K562 (cell line): ENCODE data around the gene POLA1. TPM values are rescaled to one million over a fixed set of nuclear protein-coding genes. Genes with fewer than 3 reads are reported as not detected.
A peak's percentile ranks its signal among the peaks of the same experiment; 100 is the strongest.

Experiments used
- ATAC-seq: fragments of 200-7000 bp; cut with Tn5 transposase; 3 replicates; pipeline ENCODE4 v1.9.1; 2020; ENCODE audit warnings: moderate library complexity
- BruUV-seq: library from RNA; stranded (reverse); fragments of 400-500 nt; replicated peaks from 2 replicates; lab custom pipeline; 2021; lab: Mats Ljungman, UMichigan
- CTCF ChIA-PET: fragments of 300-600 bp; formaldehyde crosslinking; extraction: SDS; loops from one replicate; lab custom pipeline; 2021; ENCODE audit warnings: low intra/inter-chr PET ratio; lab: Yijun Ruan, JAX
- POLR2A ChIA-PET: fragments of 300-600, 350-650 bp; sonication (Branson Sonifier 250); formaldehyde crosslinking; extraction: SDS; loops from one replicate; lab custom pipeline; 2021; ENCODE audit warnings: antibody characterized with exemption, inconsistent platforms; lab: Yijun Ruan, JAX
- DNase-seq, 4 experiments: peaks; one replicate each; pipeline versions ENCODE4 v3.0.0 to v3.0.0-alpha.2; 2011 to 2018; ENCODE audit warnings: low spot score in 3 of 4, mixed read lengths in 3 of 4; ENCODE audit errors: extremely low read depth in 1 of 4
- FAIRE-seq: peaks from 2 replicates; lab custom pipeline; 2011; peaks lifted over from hg19 to GRCh38; lab: Jason Lieb, UNC
- H2AFZ ChIP-seq: 2 replicates; pipeline ENCODE4 v1.6.0; 2011; ENCODE audit warnings: low read depth, low read length, control low read depth, inconsistent platforms
- H3K27ac ChIP-seq: fragments of 200-600 bp; 3 replicates; pipeline ENCODE4 v1.8.0; 2011; ENCODE audit warnings: low read depth, mild to moderate bottlenecking, control low read depth, inconsistent platforms, low read length, moderate library complexity, mixed read lengths; ENCODE audit errors: extremely low read depth
- H3K27me3 ChIP-seq, 2 experiments: fragments of 300-600 bp in 1 of 2; 2 replicates in 1 of 2; 3 replicates in 1 of 2; pipeline versions ENCODE4 v1.6.0 to v1.8.0; 2011; ENCODE audit warnings: inconsistent platforms in 2 of 2, low read length in 2 of 2, mild to moderate bottlenecking in 1 of 2, mixed read lengths in 1 of 2, moderate library complexity in 1 of 2; ENCODE audit not compliant: control insufficient read depth in 2 of 2, insufficient read depth in 2 of 2
- H3K36me3 ChIP-seq: fragments of 300-600 bp; 3 replicates; pipeline ENCODE4 v1.8.0; 2011; ENCODE audit warnings: mild to moderate bottlenecking, low read length, inconsistent platforms; ENCODE audit not compliant: control insufficient read depth, insufficient read depth
- H3K4me1 ChIP-seq, 2 experiments: fragments of 200-600 bp in 1 of 2; replicated peaks in 1 of 2; 2 replicates in 1 of 2; 3 replicates in 1 of 2; pipeline versions ENCODE4 v1.5.1 to v1.8.0; 2011; ENCODE audit warnings: inconsistent platforms in 2 of 2, low read length in 2 of 2, mild to moderate bottlenecking in 1 of 2, mixed read lengths in 1 of 2, moderate library complexity in 1 of 2; ENCODE audit not compliant: control insufficient read depth in 2 of 2, insufficient read depth in 2 of 2
- H3K4me2 ChIP-seq: 2 replicates; pipeline ENCODE4 v1.6.1; 2011; ENCODE audit warnings: low read length, control low read depth, inconsistent platforms, mixed read lengths; ENCODE audit not compliant: insufficient read depth
- H3K4me3 ChIP-seq: fragments of 200-600 bp; sonication (generic), shearing (Covaris generic); 2 replicates; pipeline ENCODE4 v1.5.1; 2016; ENCODE audit warnings: control low read depth, inconsistent platforms
- H3K79me2 ChIP-seq: fragments of 200-600 bp; 3 replicates; pipeline ENCODE4 v1.8.0; 2011; ENCODE audit warnings: low read length, inconsistent platforms; ENCODE audit not compliant: control insufficient read depth, insufficient read depth
- H3K9ac ChIP-seq, 2 experiments: 2 replicates each; pipeline versions ENCODE4 v1.6.0 to v1.6.1; 2011; ENCODE audit warnings: low read depth in 2 of 2, low read length in 2 of 2, control low read depth in 1 of 2, inconsistent platforms in 1 of 2, mild to moderate bottlenecking in 1 of 2, mixed read lengths in 1 of 2; ENCODE audit not compliant: insufficient read depth in 1 of 2
- H3K9me1 ChIP-seq: one replicate; pipeline ENCODE4 v1.6.0; 2011; ENCODE audit warnings: inconsistent platforms, mild to moderate bottlenecking, low read length, moderate library complexity; ENCODE audit not compliant: control insufficient read depth, insufficient read depth
- H3K9me3 ChIP-seq: replicated peaks from 2 replicates; pipeline ENCODE4 v1.5.1; 2011; ENCODE audit warnings: low read depth, low read length, inconsistent platforms; ENCODE audit not compliant: control insufficient read depth, insufficient read depth
- H4K20me1 ChIP-seq: replicated peaks from 2 replicates; pipeline ENCODE4 v1.6.1; 2011; ENCODE audit warnings: low read length, inconsistent platforms, mixed read lengths; ENCODE audit not compliant: control insufficient read depth, insufficient read depth
- SIN3A ChIP-seq, 2 experiments: fragments of 150-350 bp in 1 of 2; IDR thresholded peaks; 2 replicates each; pipeline ENCODE4 v1.6.1; 2011 to 2016; ENCODE audit warnings: borderline replicate concordance in 2 of 2, low read depth in 2 of 2, low read length in 2 of 2, mild to moderate bottlenecking in 2 of 2, moderate library complexity in 2 of 2; ENCODE audit not compliant: control insufficient read depth in 1 of 2
- ZBTB40 ChIP-seq, 2 experiments: fragments of 450-650 bp in 1 of 2; sonication (generic) in 1 of 2; formaldehyde crosslinking in 1 of 2; IDR thresholded peaks; 2 replicates each; pipeline versions ENCODE4 v1.7.1 to v1.9.0; 2016 to 2022; ENCODE audit warnings: inconsistent platforms in 1 of 2, mild to moderate bottlenecking in 1 of 2, missing genetic modification reagents in 1 of 2
- WGBS: fragments of 100-300 bp; shearing (Covaris generic); methylation state at CpG from one replicate; pipeline ENCODE4 v1.1.6; 2016; ENCODE audit warnings: low coverage, mixed read lengths; ENCODE audit not compliant: insufficient coverage; ENCODE audit errors: missing lambda C conversion rate; 5-methylcytosine and 5-hydroxymethylcytosine counted together
- in situ Hi-C: fragments of 300-500 bp; cut with MboI; formaldehyde crosslinking; loops from 4 replicates; pipeline ENCODE4 v1.15.0; 2018; ENCODE audit warnings: inconsistent platforms, mixed read lengths
- intact Hi-C: fragments of 100-400 bp; cut with micrococcal nuclease; formaldehyde crosslinking; loops from 2 replicates; pipeline ENCODE4 v1.14.2; 2022
- polyA plus RNA-seq, 8 experiments: library from polyadenylated mRNA; depleted of rRNA in 4 of 8; stranded (reverse) in 5 of 8; unstranded in 3 of 8; fragments of >200 nt; fragmentation: Nextera tagmentation in 2 of 8; fragmentation: Illumina TruSeq in 1 of 8; extraction: Ambion mirVana in 2 of 8; extraction: Trizol in 1 of 8; gene quantifications; 2 replicates each; pipeline versions ENCODE4 v1.2.1 to v1.2.3, GENCODE V29; 2011 to 2014; ENCODE audit warnings: inconsistent platforms in 1 of 8, missing spikeins in 1 of 8
- total RNA-seq, 7 experiments: library from RNA; depleted of rRNA in 6 of 7; stranded (reverse); fragments of >200 nt in 6 of 7; fragmentation: Illumina TruSeq in 2 of 7; extraction: Trizol in 2 of 7; gene quantifications; 2 replicates each; pipeline versions ENCODE4 v1.2.1 to v1.2.3, GENCODE V29; 2011 to 2021; ENCODE audit warnings: low replicate concordance in 1 of 7

Gene POLA1
- total and polyA plus RNA-seq, 9 of the 15 experiments (the other 6 are each of a cell fraction or from before 2014, with no cell fraction given), result 8.6 to 48.4 (median 27.4) TPM

GRCh38 chrX:24985120-24985519 is 291.4 kb downstream of the POLA1 start:
- in situ Hi-C loops, result no loop called here
- no peaks in the 10 kb centered on the region for H3K79me2 ChIP-seq
- H3K4me3 ChIP-seq, result no peak overlapping the region
- no peak overlapping the region for H3K4me2 ChIP-seq
- TF ChIP-seq SIN3A (IDR thresholded peaks at IDR 0.05; ENCODE audit: borderline replicate concordance in 2 of 2, control insufficient read depth in 1 of 2, low read depth in 2 of 2, low read length in 2 of 2), result no peak
- TF ChIP-seq ZBTB40 (IDR thresholded peaks at IDR 0.05), result peak; percentile 88
- TF ChIP-seq ZBTB40 (CRISPR knock-in tag; IDR thresholded peaks at IDR 0.05), result peak; percentile 73
- H2AFZ ChIP-seq, result no peak overlapping the region
- intact Hi-C loops, result no loop called here
- H3K9me3 ChIP-seq, result no peaks in the 10 kb centered on the region
- DNase-seq, result no peak
- BruUV-seq, result no TSS peak
- no peak for ATAC-seq
- no peak for FAIRE-seq
- H3K9me1 ChIP-seq, result no peaks in the 10 kb centered on the region
- H3K4me1 ChIP-seq, result no peaks in the 10 kb centered on the region
- ChIA-PET CTCF (no interaction called here), POLR2A (no interaction called here)
- no peak overlapping the region for H3K27ac ChIP-seq
- no peaks in the 10 kb centered on the region for H3K27me3 ChIP-seq
- WGBS, result 50% methylated on average over 1 of the region's 1 CpG
- peaks cover 13% of the 10 kb centered on the region; the same call in 2 of the 3 replicates for H3K36me3 ChIP-seq
- no peaks in the 10 kb centered on the region for H4K20me1 ChIP-seq
- no peak overlapping the region for H3K9ac ChIP-seq
